ENCODE measurements around the gene ALG3.

ALG3 gene

GRCh38 chr3:184229394-184230080 is 19.2 kb downstream of the ALG3 start, which contains the start of gene VWA5B2:
VWA5B2 (plus strand) TSS chr3:184229585; CDS start chr3:184230529, 944 bp downstream.
- no peak within 1 kb of the TSS for H3K27ac ChIP-seq (ENCODE audit: low read depth, low read length)
- H3K27me3 ChIP-seq (ENCODE audit: control insufficient read depth in 5 of 5, insufficient read depth in 4 of 5, low read length in 5 of 5), result peaks cover 32 to 64% (median 58%) of the 10 kb centered on the region in 5 donors
- H3K9ac ChIP-seq (ENCODE audit: low read length in 5 of 5), result peak within 1 kb of the TSS in 2 of 5 donors; percentile 23 to 30

GRCh38 chr3:184228376-184229137 is 20.2 kb downstream of the ALG3 start:
- peaks cover 32 to 57% (median 49%) of the 10 kb centered on the region in 5 donors for H3K27me3 ChIP-seq (ENCODE audit: control insufficient read depth in 5 of 5, insufficient read depth in 4 of 5, low read length in 5 of 5)
- H3K4me3 ChIP-seq (ENCODE audit: low read depth in 1 of 5, low read length in 5 of 5), result peak overlapping the region in 2 of 5 donors; percentile 58 to 67
- H3K9me3 ChIP-seq (ENCODE audit: control insufficient read depth in 5 of 5, low read length in 5 of 5), result no peaks in the 10 kb centered on the region
- no peak overlapping the region for H3K27ac ChIP-seq (ENCODE audit: low read depth, low read length)
- H3K36me3 ChIP-seq (ENCODE audit: control insufficient read depth in 5 of 5, insufficient read depth in 5 of 5, low read length in 5 of 5), result no peaks in the 10 kb centered on the region
- H3K9ac ChIP-seq (ENCODE audit: low read length in 5 of 5), result no peak overlapping the region
- peaks cover 0 to 22% (median 14%) of the 10 kb centered on the region in 5 donors for H3K4me1 ChIP-seq (ENCODE audit: control insufficient read depth in 5 of 5, insufficient read depth in 5 of 5, low read length in 5 of 5)

More at GRCh38 chr3:184229394-184230080, 19.2 kb downstream of the ALG3 start, which contains the start of gene VWA5B2:
- no peaks in the 10 kb centered on the region for H3K9me3 ChIP-seq (ENCODE audit: control insufficient read depth in 5 of 5, low read length in 5 of 5)
- no peaks in the 10 kb centered on the region for H3K36me3 ChIP-seq (ENCODE audit: control insufficient read depth in 5 of 5, insufficient read depth in 5 of 5, low read length in 5 of 5)
- peaks cover 0 to 22% (median 14%) of the 10 kb centered on the region in 5 donors for H3K4me1 ChIP-seq (ENCODE audit: control insufficient read depth in 5 of 5, insufficient read depth in 5 of 5, low read length in 5 of 5)
- peak within 1 kb of the TSS in 4 of 5 donors; percentile 58 to 67 (median 62) for H3K4me3 ChIP-seq (ENCODE audit: low read depth in 1 of 5, low read length in 5 of 5)

GRCh38 chr3:184227481-184227935 is 21.3 kb downstream of the ALG3 start:
- no peak overlapping the region for H3K4me3 ChIP-seq (ENCODE audit: low read depth in 1 of 5, low read length in 5 of 5)
- no peaks in the 10 kb centered on the region for H3K9me3 ChIP-seq (ENCODE audit: control insufficient read depth in 5 of 5, low read length in 5 of 5)
- H3K36me3 ChIP-seq (ENCODE audit: control insufficient read depth in 5 of 5, insufficient read depth in 5 of 5, low read length in 5 of 5), result no peaks in the 10 kb centered on the region
- peaks cover 0 to 22% (median 14%) of the 10 kb centered on the region in 5 donors for H3K4me1 ChIP-seq (ENCODE audit: control insufficient read depth in 5 of 5, insufficient read depth in 5 of 5, low read length in 5 of 5)
- H3K27me3 ChIP-seq (ENCODE audit: control insufficient read depth in 5 of 5, insufficient read depth in 4 of 5, low read length in 5 of 5), result peaks cover 32 to 48% (median 44%) of the 10 kb centered on the region in 5 donors
- no peak overlapping the region for H3K9ac ChIP-seq (ENCODE audit: low read length in 5 of 5)
- no peak overlapping the region for H3K27ac ChIP-seq (ENCODE audit: low read depth, low read length)

- H3K36me3 ChIP-seq (ENCODE audit: control insufficient read depth in 5 of 5, insufficient read depth in 5 of 5, low read length in 5 of 5), result no peaks in the 10 kb centered on the region
- no peak overlapping the region for H3K27ac ChIP-seq (ENCODE audit: low read depth, low read length)
- H3K4me1 ChIP-seq (ENCODE audit: control insufficient read depth in 5 of 5, insufficient read depth in 5 of 5, low read length in 5 of 5), result peaks cover 0 to 3% (median 0%) of the 10 kb centered on the region in 5 donors
- peaks cover 8 to 15% (median 15%) of the 10 kb centered on the region in 5 donors for H3K27me3 ChIP-seq (ENCODE audit: control insufficient read depth in 5 of 5, insufficient read depth in 4 of 5, low read length in 5 of 5)
- no peak overlapping the region for H3K9ac ChIP-seq (ENCODE audit: low read length in 5 of 5)
- no peaks in the 10 kb centered on the region for H3K9me3 ChIP-seq (ENCODE audit: control insufficient read depth in 5 of 5, low read length in 5 of 5)
- H3K4me3 ChIP-seq (ENCODE audit: low read depth in 1 of 5, low read length in 5 of 5), result no peak overlapping the region
These were observed 24.8 kb downstream of the ALG3 start for GRCh38 chr3:184223946-184224345.

GRCh38 chr3:184222521-184222920 is 26.2 kb downstream of the ALG3 start:
- no peak overlapping the region for H3K9ac ChIP-seq (ENCODE audit: low read length in 5 of 5)
- H3K27ac ChIP-seq (ENCODE audit: low read depth, low read length), result no peak overlapping the region
- H3K27me3 ChIP-seq (ENCODE audit: control insufficient read depth in 5 of 5, insufficient read depth in 4 of 5, low read length in 5 of 5), result peaks cover 0 to 3% (median 1%) of the 10 kb centered on the region in 5 donors
- no peaks in the 10 kb centered on the region for H3K9me3 ChIP-seq (ENCODE audit: control insufficient read depth in 5 of 5, low read length in 5 of 5)
- no peaks in the 10 kb centered on the region for H3K4me1 ChIP-seq (ENCODE audit: control insufficient read depth in 5 of 5, insufficient read depth in 5 of 5, low read length in 5 of 5)
- H3K36me3 ChIP-seq (ENCODE audit: control insufficient read depth in 5 of 5, insufficient read depth in 5 of 5, low read length in 5 of 5), result no peaks in the 10 kb centered on the region
- no peak overlapping the region for H3K4me3 ChIP-seq (ENCODE audit: low read depth in 1 of 5, low read length in 5 of 5)

- no peak overlapping the region for H3K27ac ChIP-seq (ENCODE audit: low read depth, low read length)
- no peaks in the 10 kb centered on the region for H3K9me3 ChIP-seq (ENCODE audit: control insufficient read depth in 5 of 5, low read length in 5 of 5)
- H3K4me3 ChIP-seq (ENCODE audit: low read depth in 1 of 5, low read length in 5 of 5), result no peak overlapping the region
- H3K27me3 ChIP-seq (ENCODE audit: control insufficient read depth in 5 of 5, insufficient read depth in 4 of 5, low read length in 5 of 5), result peaks cover 0 to 2% (median 0%) of the 10 kb centered on the region in 5 donors
- H3K36me3 ChIP-seq (ENCODE audit: control insufficient read depth in 5 of 5, insufficient read depth in 5 of 5, low read length in 5 of 5), result no peaks in the 10 kb centered on the region
- H3K9ac ChIP-seq (ENCODE audit: low read length in 5 of 5), result no peak overlapping the region
- peaks cover 0 to 4% (median 0%) of the 10 kb centered on the region in 5 donors for H3K4me1 ChIP-seq (ENCODE audit: control insufficient read depth in 5 of 5, insufficient read depth in 5 of 5, low read length in 5 of 5)
These were observed 29.9 kb downstream of the ALG3 start for GRCh38 chr3:184218814-184219213.

- Histone ChIP-seq H3K27ac (ENCODE audit: low read depth, low read length) (no peak overlapping the region), H3K9ac (ENCODE audit: low read length in 5 of 5) (no peak overlapping the region), H3K27me3 (ENCODE audit: control insufficient read depth in 5 of 5, insufficient read depth in 4 of 5, low read length in 5 of 5) (peaks cover 0 to 4% (median 0%) of the 10 kb centered on the region in 5 donors), H3K9me3 (ENCODE audit: control insufficient read depth in 5 of 5, low read length in 5 of 5) (no peaks in the 10 kb centered on the region), H3K4me1 (ENCODE audit: control insufficient read depth in 5 of 5, insufficient read depth in 5 of 5, low read length in 5 of 5) (peaks cover 0 to 4% (median 0%) of the 10 kb centered on the region in 5 donors), H3K36me3 (ENCODE audit: control insufficient read depth in 5 of 5, insufficient read depth in 5 of 5, low read length in 5 of 5) (no peaks in the 10 kb centered on the region), H3K4me3 (ENCODE audit: low read depth in 1 of 5, low read length in 5 of 5) (no peak overlapping the region)
These were observed 37.0 kb downstream of the ALG3 start for GRCh38 chr3:184211718-184212117.

- Histone ChIP-seq H3K9me3 (ENCODE audit: control insufficient read depth in 5 of 5, low read length in 5 of 5) (no peaks in the 10 kb centered on the region), H3K4me1 (ENCODE audit: control insufficient read depth in 5 of 5, insufficient read depth in 5 of 5, low read length in 5 of 5) (peaks cover 0 to 4% (median 0%) of the 10 kb centered on the region in 5 donors), H3K4me3 (ENCODE audit: low read depth in 1 of 5, low read length in 5 of 5) (no peak overlapping the region), H3K27ac (ENCODE audit: low read depth, low read length) (no peak overlapping the region), H3K9ac (ENCODE audit: low read length in 5 of 5) (no peak overlapping the region), H3K36me3 (ENCODE audit: control insufficient read depth in 5 of 5, insufficient read depth in 5 of 5, low read length in 5 of 5) (no peaks in the 10 kb centered on the region), H3K27me3 (ENCODE audit: control insufficient read depth in 5 of 5, insufficient read depth in 4 of 5, low read length in 5 of 5) (peaks cover 0 to 5% (median 0%) of the 10 kb centered on the region in 5 donors)
These were observed 37.5 kb downstream of the ALG3 start for GRCh38 chr3:184211297-184211696.

- Histone ChIP-seq H3K27ac (ENCODE audit: low read depth, low read length) (no peak overlapping the region), H3K9ac (ENCODE audit: low read length in 5 of 5) (no peak overlapping the region), H3K9me3 (ENCODE audit: control insufficient read depth in 5 of 5, low read length in 5 of 5) (no peaks in the 10 kb centered on the region), H3K36me3 (ENCODE audit: control insufficient read depth in 5 of 5, insufficient read depth in 5 of 5, low read length in 5 of 5) (no peaks in the 10 kb centered on the region), H3K4me3 (ENCODE audit: low read depth in 1 of 5, low read length in 5 of 5) (no peak overlapping the region), H3K27me3 (ENCODE audit: control insufficient read depth in 5 of 5, insufficient read depth in 4 of 5, low read length in 5 of 5) (peaks cover 0 to 6% (median 0%) of the 10 kb centered on the region in 5 donors), H3K4me1 (ENCODE audit: control insufficient read depth in 5 of 5, insufficient read depth in 5 of 5, low read length in 5 of 5) (no peaks in the 10 kb centered on the region)
These were observed 39.4 kb downstream of the ALG3 start for GRCh38 chr3:184209146-184209923.

All from subcutaneous abdominal adipose tissue (tissue), 5 donors.